Activated CD4-positive, alpha-beta T cell treated with anti-CD3 and anti-CD28 coated beads, Interleukin-2, amount 10 ng/mL, durations not matched to agents 24 days and 14 days (primary cell): Measurements from ENCODE around the gene CPA1. TPM values are rescaled to one million over a fixed set of nuclear protein-coding genes. Genes with fewer than 3 reads are reported as not detected.
"Not testable (repeated sequence)": the region's sequence is repeated elsewhere in the genome, so short reads cannot be mapped to it uniquely, and the experiment has no call there.

Experiments
- DNase-seq: peaks from one replicate; pipeline ENCODE4 v3.0.0; 2022
- H3K27ac Mint-ChIP-seq: one replicate; pipeline ENCODE4 v1.8.0; 2022; ENCODE audit warnings: mild to moderate bottlenecking, mixed read lengths
- H3K27me3 Mint-ChIP-seq: one replicate; pipeline ENCODE4 v1.8.0; 2022; ENCODE audit warnings: mixed read lengths
- H3K36me3 Mint-ChIP-seq: one replicate; pipeline ENCODE4 v1.8.0; 2022; ENCODE audit warnings: low read depth, mild to moderate bottlenecking, mixed read lengths
- H3K4me1 Mint-ChIP-seq: one replicate; pipeline ENCODE4 v1.8.0; 2021; ENCODE audit warnings: mixed read lengths
- H3K4me3 Mint-ChIP-seq: one replicate; pipeline ENCODE4 v1.8.0; 2022; ENCODE audit warnings: mild to moderate bottlenecking, moderate library complexity, mixed read lengths
- H3K9me3 Mint-ChIP-seq: one replicate; pipeline ENCODE4 v1.8.0; 2021; ENCODE audit warnings: mixed read lengths
- intact Hi-C: fragments of 100-400 bp; cut with micrococcal nuclease; formaldehyde crosslinking; loops from one replicate; pipeline ENCODE4 v1.15.1; 2023
- total RNA-seq: library from RNA; stranded (reverse); gene quantifications from 2 replicates; pipeline ENCODE4 v1.2.3, GENCODE V29; 2022

CPA1 gene
- total RNA-seq, 1 donor from 2014 or later = not detected

DNA sequence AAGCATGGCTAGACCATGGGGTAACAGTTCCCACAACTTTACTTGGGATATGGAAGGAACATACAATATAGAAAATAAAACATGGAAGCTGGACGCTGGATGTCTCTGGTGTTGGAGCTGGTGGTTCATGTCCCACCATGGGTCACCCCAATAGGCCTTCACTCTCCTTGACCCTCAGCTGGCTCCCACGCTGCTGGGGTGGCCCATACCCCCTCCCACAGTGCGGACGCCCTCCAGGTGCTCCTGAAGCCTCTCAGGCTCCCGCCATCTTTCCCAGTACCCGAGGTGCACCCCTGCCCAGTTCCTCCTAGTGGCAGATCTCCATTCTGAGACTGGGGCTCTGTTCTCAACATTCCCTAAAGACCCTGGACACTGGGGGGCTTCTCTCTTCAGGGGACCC lies 5.8 kb upstream of the CPA1 start:
- H3K36me3 Mint-ChIP-seq = peaks cover 2% of the 10 kb centered on the region
- H3K27ac Mint-ChIP-seq = no peak overlapping the region
- intact Hi-C loops = no loop called here
- H3K4me3 Mint-ChIP-seq = no peak overlapping the region
- no peak for DNase-seq
- H3K9me3 Mint-ChIP-seq = no peaks in the 10 kb centered on the region
- no peaks in the 10 kb centered on the region for H3K27me3 Mint-ChIP-seq
- peaks cover under 1% of the 10 kb centered on the region for H3K4me1 Mint-ChIP-seq

DNA sequence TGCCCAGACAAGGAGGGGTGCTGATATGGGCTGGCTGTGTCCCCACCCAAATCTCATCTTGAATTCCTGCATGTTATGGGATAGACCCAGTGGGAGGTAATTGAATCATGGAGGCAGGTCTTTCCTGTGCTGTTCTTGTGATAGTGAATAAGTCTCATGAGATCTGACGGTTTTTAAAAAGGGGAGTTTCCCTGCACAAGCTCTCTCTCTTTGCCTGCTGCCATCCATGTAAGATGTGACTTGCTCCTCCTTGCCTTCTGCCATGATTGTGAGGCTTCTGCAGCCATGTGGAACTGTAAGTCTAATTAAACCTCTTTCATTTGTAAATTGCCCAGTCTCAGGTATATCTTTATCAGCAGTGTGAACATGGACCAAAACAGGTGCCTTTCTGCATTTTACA lies 3.8 kb upstream of the CPA1 start:
- H3K27me3 Mint-ChIP-seq, intact Hi-C loops, H3K9me3 Mint-ChIP-seq, H3K36me3 Mint-ChIP-seq, DNase-seq, H3K27ac Mint-ChIP-seq, H3K4me1 Mint-ChIP-seq, H3K4me3 Mint-ChIP-seq: not testable (repeated sequence)

DNA sequence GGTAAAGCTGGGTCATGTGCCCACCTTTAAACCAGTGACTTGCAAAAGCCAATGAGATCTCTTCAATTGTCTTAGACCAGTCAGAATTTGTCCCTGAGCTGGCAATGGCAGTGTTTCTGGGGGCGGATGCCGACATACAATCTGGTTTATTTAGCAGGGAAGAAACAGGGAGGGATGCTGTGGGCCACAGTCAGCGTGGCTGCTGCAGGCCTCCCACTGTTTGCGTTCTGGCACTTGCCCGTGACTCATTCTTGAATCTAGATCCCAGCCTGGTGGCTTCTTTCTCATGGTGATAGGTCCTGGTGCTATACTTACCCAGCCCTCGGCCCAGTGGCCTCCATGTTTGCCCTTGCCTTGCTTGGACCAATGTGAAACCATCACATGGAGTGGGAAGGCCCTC lies 3.1 kb upstream of the CPA1 start:
- H3K36me3 Mint-ChIP-seq = peaks cover 2% of the 10 kb centered on the region

DNA sequence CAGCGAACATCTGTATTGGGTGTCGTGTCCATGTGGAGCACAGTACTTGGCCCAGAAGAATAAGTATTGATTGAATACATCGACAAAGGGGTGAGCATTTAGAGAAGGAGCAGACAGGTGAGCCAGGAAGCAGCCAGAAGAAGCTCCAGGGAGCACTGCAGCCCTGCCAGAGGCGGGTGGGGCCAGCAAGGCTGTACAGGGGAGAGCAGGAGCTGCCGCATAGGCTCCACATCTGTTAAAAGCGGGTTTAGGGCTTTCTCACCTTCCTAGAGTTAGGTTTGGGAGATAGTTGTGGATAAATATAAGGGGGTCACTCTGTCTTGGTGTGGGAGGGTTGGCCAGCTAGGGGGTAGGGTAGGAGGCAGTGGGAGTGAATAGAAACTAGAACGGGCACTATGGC lies 1.3 kb upstream of the CPA1 start:
- Mint-ChIP-seq H3K36me3 (peaks cover 2% of the 10 kb centered on the region), H3K9me3 (no peaks in the 10 kb centered on the region), H3K27ac (no peak overlapping the region), H3K4me3 (no peak overlapping the region), H3K4me1 (no peaks in the 10 kb centered on the region), H3K27me3 (no peaks in the 10 kb centered on the region)
- intact Hi-C loops = no loop called here
- no peak for DNase-seq

More for the DNA sequence above, 3.1 kb upstream of the CPA1 start:
- Mint-ChIP-seq H3K4me1 (no peaks in the 10 kb centered on the region), H3K27ac (no peak overlapping the region), H3K27me3 (no peaks in the 10 kb centered on the region), H3K9me3 (no peaks in the 10 kb centered on the region), H3K4me3 (no peak overlapping the region)
- DNase-seq = no peak
- intact Hi-C loops = no loop called here

DNA sequence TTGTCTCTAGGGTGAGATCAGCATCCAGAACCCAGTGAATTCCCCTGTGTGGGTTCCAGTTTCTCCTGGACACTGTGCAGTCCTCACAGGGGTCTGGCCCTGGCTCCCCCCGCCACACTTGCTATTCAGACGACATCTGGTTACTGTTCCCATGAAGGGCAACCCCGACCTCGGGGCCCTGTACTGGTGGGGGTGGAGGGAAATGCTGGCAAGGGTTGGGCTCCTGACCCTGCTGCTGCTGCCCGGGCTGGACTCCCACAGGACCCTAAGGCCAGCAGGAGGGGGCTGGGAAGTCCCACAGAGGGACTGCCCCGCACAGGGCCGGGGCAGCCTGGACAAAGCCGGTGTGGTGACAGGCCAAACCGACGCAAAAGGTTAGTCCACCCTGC lies 768 bp upstream of the CPA1 start:
- Mint-ChIP-seq H3K27me3 (no peaks in the 10 kb centered on the region), H3K9me3 (no peaks in the 10 kb centered on the region), H3K4me3 (no peak overlapping the region), H3K4me1 (no peaks in the 10 kb centered on the region), H3K27ac (no peak overlapping the region), H3K36me3 (peaks cover 2% of the 10 kb centered on the region)
- intact Hi-C loops = no loop called here
- no peak for DNase-seq

DNA sequence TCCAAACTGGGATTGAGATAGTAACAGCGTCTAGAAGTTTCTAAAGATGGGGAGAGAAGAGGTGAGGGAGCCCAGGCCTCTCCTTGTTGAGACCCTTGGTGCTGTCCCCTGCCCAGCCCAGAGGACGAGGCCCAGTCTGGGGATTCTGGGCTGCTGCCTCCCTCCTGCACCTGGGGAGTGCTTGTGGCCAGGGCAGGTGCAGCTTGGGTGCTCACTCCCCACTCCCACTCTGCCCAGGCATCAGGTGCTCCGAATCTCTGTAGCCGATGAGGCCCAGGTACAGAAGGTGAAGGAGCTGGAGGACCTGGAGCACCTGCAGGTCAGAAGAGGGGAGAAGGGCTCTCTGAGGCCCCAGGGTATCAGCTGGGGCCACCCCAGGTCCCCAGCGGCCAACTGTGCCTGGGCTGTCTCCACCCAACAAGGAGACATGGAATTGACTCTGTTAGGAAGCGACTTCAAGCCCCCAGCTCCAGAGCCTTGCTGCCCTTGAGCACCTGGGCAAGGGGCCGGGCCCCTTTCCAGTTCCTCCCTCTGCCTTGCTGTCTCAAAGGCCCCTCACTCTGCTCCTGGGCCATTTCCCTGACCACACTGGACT lies 664 bp downstream of the CPA1 start:
- H3K4me1 Mint-ChIP-seq = no peaks in the 10 kb centered on the region
- H3K27ac Mint-ChIP-seq = no peak overlapping the region
- H3K9me3 Mint-ChIP-seq = no peaks in the 10 kb centered on the region
- no peak for DNase-seq
- intact Hi-C loops = no loop called here
- H3K27me3 Mint-ChIP-seq = no peaks in the 10 kb centered on the region
- peaks cover 2% of the 10 kb centered on the region for H3K36me3 Mint-ChIP-seq
- H3K4me3 Mint-ChIP-seq = no peak overlapping the region

DNA sequence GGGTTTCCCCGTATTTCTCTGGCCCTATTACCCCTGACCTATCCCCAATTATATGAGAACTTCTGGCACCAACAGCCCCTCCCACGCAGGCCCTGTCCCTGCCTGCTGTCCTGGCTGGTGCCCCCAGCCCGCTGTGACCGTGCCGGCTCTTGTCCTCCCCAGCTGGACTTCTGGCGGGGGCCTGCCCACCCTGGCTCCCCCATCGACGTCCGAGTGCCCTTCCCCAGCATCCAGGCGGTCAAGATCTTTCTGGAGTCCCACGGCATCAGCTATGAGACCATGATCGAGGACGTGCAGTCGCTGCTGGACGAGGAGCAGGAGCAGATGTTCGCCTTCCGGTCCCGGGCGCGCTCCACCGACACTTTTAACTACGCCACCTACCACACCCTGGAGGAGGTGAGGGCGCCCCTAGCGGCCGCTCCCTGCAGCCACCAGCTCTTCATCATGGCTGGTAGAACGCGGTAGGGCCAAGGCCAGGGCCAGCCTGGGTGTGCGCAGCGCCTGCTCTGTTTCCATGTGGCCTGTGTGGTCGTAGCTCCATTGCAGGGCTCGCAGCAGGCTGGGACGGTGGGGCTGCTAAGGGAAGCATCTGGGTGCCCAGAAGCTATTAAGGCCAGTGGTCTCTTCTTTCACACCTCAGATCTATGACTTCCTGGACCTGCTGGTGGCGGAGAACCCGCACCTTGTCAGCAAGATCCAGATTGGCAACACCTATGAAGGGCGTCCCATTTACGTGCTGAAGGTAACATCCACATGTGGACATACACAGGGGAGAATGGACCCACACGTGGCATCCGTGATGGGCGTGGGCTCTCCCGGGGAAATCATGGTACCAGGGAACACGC lies 1.4 kb downstream of the CPA1 start:
- no peaks in the 10 kb centered on the region for H3K27me3 Mint-ChIP-seq
- no peak overlapping the region for H3K4me3 Mint-ChIP-seq
- peaks cover under 1% of the 10 kb centered on the region for H3K36me3 Mint-ChIP-seq
- DNase-seq = no peak
- no peaks in the 10 kb centered on the region for H3K4me1 Mint-ChIP-seq
- H3K27ac Mint-ChIP-seq = no peak overlapping the region
- H3K9me3 Mint-ChIP-seq = no peaks in the 10 kb centered on the region
- intact Hi-C loops = no loop called here

DNA sequence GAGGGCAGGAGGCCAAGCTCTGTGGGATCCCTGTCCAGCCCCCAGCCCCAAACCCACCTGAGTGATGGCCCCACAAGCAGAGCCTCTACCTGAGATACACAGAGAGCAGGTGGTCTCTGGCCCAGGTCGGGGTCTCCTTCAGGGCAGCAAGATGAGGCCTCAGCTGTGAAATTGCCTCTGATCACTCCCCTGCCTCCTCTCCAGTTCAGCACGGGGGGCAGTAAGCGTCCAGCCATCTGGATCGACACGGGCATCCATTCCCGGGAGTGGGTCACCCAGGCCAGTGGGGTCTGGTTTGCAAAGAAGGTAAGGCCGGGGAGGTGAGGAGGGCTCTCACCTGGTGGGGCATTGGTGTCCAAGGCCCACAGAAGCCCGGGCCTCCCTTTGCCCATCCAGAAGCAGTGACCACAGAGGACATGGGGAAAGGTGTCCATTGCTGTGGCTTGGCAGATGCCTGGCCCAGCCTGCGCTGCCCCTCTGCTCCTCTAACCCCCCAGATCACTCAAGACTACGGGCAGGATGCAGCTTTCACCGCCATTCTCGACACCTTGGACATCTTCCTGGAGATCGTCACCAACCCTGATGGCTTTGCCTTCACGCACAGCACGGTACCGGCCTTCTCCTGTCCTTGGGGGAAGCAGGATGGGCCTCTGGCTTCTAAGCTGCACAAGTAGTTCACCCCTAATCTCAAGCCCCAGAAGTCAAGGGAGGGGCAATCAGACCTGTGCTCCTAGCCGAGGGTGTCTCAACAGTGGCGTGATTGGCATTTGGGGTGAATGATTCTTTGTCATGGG lies 3.1 kb downstream of the CPA1 start:
- Mint-ChIP-seq H3K27me3 (no peaks in the 10 kb centered on the region), H3K36me3 (no peaks in the 10 kb centered on the region), H3K27ac (no peak overlapping the region), H3K4me3 (no peak overlapping the region), H3K9me3 (no peaks in the 10 kb centered on the region), H3K4me1 (no peaks in the 10 kb centered on the region)
- intact Hi-C loops = no loop called here
- no peak for DNase-seq

DNA sequence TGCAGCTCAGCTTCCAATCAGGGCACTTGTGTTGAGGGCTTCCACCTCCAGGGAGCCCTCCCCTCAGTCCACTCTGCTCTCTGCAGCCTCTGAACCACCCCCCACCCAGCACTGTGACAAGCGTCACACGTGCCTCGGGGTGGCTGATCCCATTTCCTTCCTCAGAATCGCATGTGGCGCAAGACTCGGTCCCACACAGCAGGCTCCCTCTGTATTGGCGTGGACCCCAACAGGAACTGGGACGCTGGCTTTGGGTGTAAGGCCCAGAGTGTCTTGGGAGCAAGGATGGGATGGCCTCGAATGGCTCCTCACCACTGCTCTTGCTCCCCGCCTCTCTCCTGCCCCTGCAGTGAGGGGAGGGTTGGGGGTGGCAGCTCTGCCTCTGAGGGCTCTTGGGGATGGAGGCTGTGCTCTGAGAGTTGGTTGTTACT lies 4.1 kb downstream of the CPA1 start:
- Mint-ChIP-seq H3K27ac (no peak overlapping the region), H3K4me1 (no peaks in the 10 kb centered on the region), H3K36me3 (no peaks in the 10 kb centered on the region), H3K4me3 (no peak overlapping the region), H3K27me3 (no peaks in the 10 kb centered on the region), H3K9me3 (peaks cover 4% of the 10 kb centered on the region)
- DNase-seq = no peak
- intact Hi-C loops = no loop called here

DNA sequence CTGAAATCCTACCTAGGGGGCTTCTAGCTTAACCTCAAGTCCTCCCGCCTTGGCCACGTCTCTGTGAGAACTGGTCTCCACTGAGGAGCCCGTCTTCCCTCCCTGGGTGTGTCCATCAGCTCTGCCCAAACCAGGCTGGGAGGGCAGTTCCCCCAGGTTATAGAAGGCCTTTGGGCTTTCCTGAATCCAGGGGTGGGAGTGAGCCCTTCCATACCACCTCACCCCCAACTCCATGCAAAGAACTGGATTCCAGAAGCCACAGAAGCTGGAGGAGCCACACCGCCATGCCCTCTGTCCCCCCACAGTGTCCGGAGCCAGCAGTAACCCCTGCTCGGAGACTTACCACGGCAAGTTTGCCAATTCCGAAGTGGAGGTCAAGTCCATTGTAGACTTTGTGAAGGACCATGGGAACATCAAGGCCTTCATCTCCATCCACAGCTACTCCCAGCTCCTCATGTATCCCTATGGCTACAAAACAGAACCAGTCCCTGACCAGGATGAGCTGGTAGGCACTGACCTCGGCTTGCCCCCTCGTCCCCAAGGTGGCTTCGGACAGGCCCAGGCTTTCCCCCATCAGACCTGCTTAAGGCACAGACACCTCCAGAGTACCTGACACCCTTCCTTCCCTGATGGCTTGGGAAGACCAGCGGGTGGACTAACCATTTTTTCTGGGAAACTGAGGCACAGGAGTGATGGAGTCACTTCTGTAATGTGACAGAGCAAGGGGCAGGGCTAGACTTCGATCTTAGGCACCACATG lies 4.7 kb downstream of the CPA1 start:
- no peak for DNase-seq
- no peaks in the 10 kb centered on the region for H3K4me1 Mint-ChIP-seq
- no peaks in the 10 kb centered on the region for H3K27me3 Mint-ChIP-seq
- peaks cover 4% of the 10 kb centered on the region for H3K9me3 Mint-ChIP-seq
- no peaks in the 10 kb centered on the region for H3K36me3 Mint-ChIP-seq
- intact Hi-C loops = no loop called here
- H3K27ac Mint-ChIP-seq = no peak overlapping the region
- no peak overlapping the region for H3K4me3 Mint-ChIP-seq

DNA sequence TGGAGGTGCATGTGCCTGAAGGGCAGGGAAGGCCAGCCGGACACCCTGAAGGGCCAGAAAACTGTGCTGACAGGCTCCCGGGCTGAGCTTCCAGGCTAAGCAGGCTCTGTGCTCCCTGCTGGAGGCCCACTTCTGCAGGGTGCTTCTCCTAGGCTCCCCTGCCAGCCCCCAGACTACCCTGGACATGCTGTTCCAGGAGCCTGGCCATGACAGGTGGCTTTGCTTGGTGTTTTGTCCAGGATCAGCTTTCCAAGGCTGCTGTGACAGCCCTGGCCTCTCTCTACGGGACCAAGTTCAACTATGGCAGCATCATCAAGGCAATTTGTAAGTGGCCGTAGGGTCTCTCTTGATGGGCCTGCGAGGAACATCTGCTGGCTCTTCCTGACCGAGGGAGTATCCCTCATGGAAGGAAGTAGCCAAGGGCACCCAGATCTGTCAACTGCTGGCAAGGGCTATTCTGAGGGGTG lies 5.3 kb downstream of the CPA1 start:
- H3K27me3 Mint-ChIP-seq = no peaks in the 10 kb centered on the region
- H3K27ac Mint-ChIP-seq = no peak overlapping the region

DNA sequence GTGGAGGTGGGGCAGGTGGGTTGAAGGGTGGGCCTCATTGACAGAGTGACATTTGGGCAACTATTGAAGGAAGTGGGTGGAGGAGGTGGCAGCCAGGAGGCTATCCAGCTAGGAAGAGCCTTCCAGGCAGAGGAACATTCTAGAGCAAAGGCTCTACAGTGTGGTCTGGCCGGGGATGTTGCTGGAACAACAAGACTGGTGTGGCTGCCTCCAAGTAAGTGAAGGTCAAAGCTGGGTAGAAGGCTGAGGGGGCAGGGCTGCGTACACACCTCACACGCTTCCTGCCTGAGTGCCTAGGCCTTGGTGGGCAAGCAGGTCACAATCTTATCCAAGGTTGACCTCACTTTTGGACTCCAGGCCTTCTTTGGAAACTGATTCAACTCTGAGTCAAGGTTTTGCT lies 6.6 kb downstream of the CPA1 start:
- Mint-ChIP-seq H3K27me3 (no peaks in the 10 kb centered on the region), H3K27ac (no peak overlapping the region), H3K4me3 (no peak overlapping the region), H3K4me1 (no peaks in the 10 kb centered on the region), H3K36me3 (no peaks in the 10 kb centered on the region), H3K9me3 (peaks cover 4% of the 10 kb centered on the region)
- intact Hi-C loops = no loop called here
- no peak for DNase-seq

More for the DNA sequence above, 5.3 kb downstream of the CPA1 start:
- intact Hi-C loops = no loop called here
- H3K4me1 Mint-ChIP-seq = no peaks in the 10 kb centered on the region
- no peaks in the 10 kb centered on the region for H3K36me3 Mint-ChIP-seq
- H3K4me3 Mint-ChIP-seq = no peak overlapping the region
- no peak for DNase-seq
- peaks cover 4% of the 10 kb centered on the region for H3K9me3 Mint-ChIP-seq

DNA sequence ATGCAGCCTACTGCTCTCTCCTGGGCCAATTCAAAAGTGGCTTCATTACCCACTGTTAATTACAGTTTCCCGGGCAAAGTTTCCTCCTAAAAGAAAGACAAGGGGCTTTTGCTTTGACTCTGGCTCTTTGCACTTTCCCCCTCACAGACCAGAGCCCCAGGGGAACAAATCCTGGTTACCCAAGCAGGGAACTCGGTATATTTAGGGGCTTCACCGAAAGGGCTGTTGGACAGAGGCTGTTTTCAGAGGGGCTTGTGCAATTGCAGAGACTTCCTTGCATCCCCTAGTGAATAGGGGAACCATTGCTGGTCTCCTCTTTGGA lies 7.0 kb downstream of the CPA1 start:
- no peaks in the 10 kb centered on the region for H3K4me1 Mint-ChIP-seq
- DNase-seq = no peak
- no peak overlapping the region for H3K27ac Mint-ChIP-seq
- no peak overlapping the region for H3K4me3 Mint-ChIP-seq
- H3K36me3 Mint-ChIP-seq = no peaks in the 10 kb centered on the region
- no peaks in the 10 kb centered on the region for H3K27me3 Mint-ChIP-seq
- peaks cover 4% of the 10 kb centered on the region for H3K9me3 Mint-ChIP-seq
- intact Hi-C loops = no loop called here
